Measurements from ENCODE around the gene UBE2L6.
"Not testable (repeated sequence)": the region's sequence is repeated elsewhere in the genome, so short reads cannot be mapped to it uniquely, and the experiment has no call there.

The UBE2L6 gene

DNA sequence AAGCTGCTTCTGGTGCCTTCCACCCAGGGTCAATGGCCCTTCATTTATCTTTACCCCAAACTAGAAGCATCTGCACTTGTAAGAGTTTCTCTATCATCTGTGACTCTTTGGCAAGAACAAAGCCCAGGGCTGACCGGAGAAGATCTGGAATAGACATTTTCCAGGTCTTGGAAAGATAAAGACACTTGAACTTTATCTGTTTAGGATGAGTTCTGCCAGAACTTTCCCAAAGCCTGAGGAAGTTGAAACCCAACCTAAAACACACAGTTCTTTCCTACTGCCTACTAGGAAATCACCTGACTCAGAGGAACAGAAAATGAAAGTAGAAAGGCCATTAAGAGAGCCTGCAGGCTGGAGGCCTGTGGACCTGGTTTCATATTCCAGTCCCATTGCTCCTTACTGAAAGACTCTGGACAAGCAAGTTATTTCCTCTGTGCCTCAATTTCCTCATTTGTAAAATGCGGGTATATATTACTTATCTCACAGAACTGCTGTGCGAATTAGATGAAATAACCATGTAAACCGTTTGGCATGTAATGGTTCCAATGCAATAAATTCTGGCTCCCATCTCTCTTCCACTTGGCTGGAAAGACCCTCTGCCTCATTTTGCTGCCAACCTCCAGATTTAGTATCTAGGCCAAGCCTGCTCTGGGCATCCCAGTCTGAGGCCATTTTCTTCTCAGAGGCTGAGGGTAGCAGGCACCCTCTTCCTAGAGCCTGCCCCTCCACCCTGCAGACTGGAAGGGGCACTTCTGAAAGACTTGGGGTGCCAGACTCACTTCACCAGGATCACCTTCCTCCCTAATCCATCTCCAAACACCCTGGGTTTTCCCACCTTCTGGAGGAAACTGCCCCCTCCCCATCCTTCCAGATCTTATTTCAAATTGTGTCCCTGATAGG is 1.2 kb downstream of the UBE2L6 start:
- DNase-seq = no peak

DNA sequence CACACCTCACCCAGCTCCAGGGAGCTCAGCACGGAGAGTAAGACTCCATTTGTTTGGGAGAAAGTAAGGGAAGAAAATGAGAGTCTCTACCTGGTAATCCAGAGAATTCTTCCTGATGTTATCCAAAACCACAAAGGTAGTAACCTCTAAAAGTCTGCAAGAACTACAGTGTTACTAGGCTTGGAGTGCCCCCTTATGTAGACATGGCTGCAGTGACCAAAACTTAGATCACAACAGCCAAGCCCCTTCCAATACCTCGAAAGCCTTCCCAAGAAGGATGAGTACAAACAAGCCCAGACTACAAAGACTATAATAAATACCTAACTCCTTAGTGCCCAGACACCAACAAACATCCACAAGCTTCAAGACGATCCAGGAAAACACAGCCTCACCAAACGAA is 4.9 kb downstream of the UBE2L6 start:
- DNase-seq = no peak

DNA sequence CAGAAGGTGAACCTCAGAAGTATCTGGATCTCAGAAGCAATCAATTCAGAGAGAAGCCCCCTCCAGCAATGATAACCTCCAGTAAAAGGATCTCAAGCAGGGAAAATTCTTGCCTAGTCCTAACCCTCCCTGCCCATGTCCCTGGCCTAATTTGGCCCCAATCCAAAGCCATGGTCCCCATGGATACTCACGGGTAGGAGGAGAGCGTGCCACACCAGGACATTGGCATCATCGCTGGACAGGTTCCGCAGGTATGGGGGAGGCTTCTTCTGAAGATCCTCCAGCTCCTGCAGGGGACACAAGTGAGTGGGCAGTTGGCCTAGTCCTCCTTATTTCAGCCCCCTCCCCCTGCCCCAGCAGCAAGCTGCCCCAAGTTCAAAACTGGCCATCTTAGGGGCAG is 7.3 kb downstream of the UBE2L6 start:
- DNase-seq = no peak

DNA sequence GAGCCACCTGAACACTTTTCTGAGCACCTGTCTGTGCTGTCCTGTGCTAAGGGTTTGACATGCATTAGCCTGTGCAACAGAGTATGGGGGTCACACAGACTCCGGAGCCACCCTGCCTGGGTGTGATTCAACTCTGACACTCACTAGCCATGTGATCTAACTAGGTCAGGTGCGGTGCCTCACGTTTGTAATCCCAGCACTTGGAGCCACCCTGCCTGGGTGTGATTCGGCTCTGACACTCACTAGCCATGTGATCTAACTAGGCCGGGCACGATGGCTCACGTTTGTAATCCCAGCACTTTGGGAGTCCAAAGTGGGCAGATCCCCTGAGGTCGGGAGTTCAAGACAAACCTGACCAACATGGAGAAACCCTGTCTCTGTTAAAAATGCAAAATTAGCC is 11.4 kb downstream of the UBE2L6 start:
- no peak for DNase-seq

DNA sequence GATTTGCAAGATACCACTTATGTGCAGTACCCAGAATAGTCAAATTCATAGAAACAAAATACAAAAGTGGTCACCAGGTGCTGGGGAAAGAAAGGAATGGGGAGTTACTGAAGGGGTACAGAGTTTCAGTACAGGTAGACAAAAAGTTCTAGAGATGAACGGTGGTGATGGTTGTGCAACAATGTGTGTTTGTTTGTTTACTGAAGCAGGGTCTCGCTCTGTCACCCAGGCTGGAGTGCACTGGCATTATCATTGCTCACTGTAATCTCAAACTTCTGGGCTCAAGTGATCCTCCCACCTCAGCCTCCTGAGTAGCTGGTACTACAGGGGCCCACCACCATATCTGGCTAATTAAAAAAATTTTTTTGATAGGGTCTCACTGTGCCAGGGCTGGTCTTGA is 12.1 kb downstream of the UBE2L6 start:
- DNase-seq = no peak

DNA sequence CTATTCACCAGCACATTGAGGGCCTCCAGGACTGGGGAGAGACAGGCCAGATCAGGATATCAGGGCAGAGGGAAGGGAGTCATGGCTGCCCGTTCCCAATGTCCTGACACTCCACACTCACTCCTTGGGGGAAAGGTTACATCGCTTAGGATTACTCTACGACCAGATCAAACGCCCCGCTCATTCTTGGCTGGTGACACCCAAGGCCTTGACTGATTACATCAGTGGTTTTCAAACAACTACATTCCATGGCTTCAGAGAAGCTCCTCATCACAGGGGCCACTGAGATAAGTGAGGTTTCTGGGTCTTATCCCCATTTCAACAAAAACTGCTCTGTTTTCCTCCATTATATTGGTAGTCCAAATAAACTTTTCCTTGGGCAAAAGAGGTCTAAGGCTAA is 15.0 kb downstream of the UBE2L6 start:
- DNase-seq = no peak

DNA sequence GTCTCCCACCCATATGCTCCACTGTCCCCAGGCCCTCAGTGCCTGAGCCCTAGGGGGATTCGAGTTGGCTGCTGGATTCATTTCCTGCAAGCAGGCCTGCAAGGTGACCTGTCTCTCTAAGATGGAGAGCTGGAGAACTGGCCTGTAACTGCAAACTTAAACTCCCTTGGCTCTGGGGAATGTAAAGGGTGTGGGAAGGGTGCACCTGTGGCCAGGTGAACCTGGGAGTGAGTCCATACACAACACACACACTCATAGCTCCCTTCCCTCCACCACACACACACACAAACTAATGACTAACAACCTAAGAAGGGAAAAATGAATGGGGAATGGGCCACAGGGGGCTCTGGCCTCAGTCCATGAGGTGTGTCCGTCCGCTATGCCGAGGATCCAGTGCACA is 15.5 kb downstream of the UBE2L6 start:
- DNase-seq = no peak

DNA sequence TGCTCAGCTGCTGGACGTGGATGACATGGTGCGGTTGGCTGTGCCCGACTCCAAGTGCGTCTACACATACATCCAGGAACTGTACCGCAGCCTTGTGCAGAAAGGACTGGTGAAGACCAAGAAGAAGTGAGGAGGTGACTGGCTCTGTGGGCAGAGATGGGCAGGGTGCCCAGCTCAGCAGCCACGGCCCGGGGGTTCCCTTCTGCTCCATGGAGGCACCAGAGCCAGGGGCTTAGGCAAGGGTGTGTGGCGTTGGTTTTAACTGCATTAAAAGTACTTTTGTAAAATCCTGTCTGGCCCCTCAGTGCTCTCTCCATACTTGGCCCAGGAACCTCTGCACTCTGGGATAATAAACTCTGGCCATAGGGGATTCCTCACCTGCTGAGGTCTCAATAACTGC is 17.5 kb downstream of the UBE2L6 start:
- DNase-seq = no peak

DNA sequence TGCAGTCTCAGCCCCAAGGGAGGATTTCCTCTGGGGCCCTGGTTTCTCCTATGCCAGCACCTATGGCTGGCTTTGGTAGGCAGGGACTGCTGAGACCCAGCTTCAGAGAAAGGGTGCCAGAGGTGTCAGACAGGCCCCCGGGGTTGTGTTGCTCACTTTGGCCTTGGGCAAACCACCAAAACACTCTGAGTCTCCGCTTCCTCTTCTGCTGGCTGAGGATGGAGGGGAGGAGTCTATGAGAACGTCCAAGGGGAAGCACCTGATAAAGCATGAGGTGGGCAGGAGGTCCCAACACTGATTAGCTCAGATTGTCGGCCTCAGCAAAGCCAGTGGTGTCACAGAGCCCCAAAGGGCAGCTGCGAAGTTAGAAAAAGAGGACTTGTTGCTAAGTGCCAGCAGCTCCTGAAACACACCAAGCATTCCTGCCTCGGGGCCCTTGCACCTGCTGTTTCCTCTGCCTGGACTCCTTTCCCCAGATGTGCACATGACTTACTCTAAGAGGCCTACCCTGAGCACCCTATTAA is 19.6 kb downstream of the UBE2L6 start:
- no peak for DNase-seq

DNA sequence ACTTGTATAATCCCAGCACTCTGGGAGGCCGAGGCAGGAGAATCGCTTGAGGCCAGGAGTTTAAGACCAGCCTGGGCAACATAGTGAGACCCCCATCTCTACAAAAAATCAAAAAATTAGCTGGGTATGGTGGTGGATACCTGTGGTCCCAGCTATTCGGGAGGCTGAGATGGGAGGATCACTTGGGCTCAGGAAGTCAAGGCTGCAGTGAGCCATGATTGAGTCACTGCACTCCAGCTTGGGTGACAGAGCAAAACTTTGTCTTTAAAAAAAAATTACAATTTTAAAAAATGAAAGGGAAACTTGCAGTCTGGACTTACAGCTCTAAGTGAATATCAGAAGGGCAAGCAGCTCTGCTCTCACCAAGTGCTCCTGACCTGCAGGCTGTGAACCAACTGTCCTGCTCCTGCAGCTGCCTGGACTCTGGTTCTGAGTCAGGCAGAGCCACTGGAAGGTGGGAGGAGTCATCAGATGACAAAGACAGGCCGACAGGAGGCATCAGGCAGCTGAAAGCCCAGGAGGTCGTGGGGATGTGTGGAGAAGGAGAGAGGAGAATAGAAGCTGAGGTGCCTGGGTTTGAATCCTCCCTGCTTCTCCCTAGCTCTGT is 20.5 kb downstream of the UBE2L6 start:
- no peak for DNase-seq

DNA sequence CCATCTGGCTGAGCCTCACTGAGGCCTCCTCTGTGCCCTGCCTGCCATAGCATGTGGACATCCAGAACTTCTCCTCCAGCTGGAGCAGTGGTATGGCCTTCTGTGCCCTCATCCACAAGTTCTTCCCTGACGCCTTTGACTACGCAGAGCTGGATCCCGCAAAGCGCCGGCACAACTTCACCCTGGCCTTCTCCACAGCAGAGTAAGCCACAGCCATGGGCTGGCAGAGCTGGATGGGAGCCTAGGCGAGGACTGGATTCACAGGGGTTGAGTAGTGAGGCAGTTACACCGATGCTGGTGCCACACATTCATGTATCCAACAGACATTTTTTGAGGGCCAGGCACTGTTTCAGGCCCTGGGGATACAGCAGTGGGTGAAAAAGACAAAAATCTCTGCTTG is 21.0 kb downstream of the UBE2L6 start:
- no peak for DNase-seq

DNA sequence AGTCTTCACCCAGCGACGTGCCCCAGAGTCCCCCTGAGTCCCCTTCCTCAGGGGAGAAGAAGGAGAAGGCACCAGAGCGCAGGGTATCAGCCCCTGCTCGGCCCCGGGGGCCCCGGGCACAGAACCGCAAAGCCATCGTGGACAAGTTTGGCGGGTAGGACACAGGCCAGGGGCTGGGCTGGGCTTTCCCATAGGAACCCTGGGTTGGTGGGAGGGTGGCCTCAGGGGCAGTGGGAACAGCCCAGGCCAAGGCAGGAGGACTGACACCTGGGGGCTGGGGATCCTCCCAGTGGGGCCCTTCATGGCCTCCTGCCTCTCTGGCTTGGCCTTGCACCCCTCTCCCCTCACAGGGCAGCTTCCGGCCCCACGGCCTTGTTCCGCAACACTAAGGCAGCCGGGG is 21.6 kb downstream of the UBE2L6 start:
- no peak for DNase-seq

DNA sequence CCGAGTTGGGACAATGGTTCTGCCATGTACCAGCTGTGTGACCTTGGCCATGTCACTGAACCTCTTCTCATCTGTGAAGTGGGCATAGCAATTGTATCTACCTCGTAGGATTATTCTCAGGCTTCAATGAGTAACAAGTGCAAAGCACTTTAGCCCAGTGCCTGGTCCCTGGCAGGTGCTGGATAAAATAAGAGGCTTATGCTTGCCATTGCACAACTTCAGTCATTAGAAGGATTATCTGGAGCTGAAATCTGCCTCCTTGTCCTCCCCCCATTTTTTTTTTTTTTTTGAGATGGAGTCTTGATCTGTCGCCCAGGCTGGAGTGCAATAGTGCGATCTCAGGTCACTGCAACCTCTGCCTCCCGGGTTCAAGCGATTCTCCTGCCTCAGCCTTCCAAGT is 22.9 kb downstream of the UBE2L6 start:
- DNase-seq = no peak

DNA sequence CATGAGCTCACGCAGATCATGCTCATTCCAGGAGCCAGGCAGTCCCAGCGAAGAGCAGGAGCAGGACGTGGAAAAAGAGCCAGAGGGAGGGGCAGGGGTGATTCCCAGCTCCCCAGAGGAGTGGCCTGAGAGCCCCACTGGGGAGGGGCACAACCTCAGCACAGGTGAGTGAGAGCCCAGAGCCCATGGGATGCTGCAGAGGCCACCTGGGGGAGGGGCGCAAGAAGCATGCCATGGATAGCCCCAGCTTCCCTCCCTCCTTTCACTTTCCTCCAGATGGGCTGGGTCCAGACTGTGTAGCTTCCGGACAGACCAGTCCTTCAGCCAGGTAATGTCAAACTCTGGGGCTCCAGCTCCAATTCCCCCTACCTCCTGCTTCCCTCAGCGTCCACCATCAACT is 23.9 kb downstream of the UBE2L6 start:
- no peak for DNase-seq

DNA sequence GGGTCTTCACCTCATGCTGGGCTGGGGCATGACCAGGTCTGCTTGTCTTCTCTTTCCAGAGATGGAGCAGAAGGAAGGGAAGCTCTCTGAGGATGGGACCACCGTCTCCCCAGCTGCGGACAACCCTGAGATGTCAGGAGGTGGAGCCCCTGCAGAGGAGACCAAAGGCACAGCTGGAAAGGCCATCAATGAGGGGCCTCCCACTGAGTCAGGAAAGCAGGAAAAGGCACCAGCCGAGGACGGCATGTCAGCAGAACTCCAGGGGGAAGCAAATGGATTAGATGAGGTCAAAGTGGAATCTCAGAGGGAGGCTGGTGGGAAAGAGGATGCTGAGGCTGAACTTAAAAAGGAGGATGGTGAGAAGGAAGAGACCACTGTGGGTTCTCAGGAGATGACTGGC is 24.9 kb downstream of the UBE2L6 start:
- DNase-seq = no peak

DNA sequence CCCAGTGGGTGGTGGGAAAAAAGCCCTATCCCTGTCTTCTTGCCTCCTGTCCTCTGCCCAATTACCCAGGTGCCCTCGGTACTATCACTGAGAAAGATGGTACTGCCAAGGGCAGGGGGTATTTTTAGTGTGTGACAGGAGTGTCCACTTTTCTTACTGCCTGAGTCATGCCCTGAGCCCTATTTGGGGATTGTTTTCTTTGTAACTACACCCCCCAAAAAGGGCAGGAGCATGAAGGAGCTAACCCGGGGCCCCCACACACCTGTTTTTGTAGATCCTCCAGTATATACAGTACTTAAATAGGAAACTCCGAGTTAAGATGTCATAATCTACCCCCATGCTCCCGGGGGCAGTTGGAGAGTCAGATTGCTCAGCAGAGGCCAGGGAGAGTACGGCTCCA is 26.3 kb downstream of the UBE2L6 start:
- DNase-seq = no peak

DNA sequence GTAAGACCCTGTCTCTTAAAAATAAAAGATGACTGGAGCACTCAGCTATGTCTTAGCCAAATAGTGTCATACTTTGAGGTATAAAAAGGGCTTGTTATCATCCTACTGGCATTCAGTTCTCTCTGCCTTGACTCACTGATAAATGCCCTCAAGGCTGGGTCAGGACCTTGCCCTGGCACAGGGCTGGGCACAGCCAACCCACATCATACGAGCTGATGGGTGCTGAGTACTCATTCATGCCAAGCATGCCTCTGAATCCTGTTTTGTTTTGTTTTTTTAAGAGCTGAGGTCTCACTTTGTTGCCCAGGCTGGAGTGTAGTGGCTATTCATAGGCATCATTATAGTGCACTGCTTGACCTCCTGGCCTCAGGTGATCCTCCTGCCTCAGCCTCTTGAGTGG is 28.1 kb downstream of the UBE2L6 start:
- no peak for DNase-seq

DNA sequence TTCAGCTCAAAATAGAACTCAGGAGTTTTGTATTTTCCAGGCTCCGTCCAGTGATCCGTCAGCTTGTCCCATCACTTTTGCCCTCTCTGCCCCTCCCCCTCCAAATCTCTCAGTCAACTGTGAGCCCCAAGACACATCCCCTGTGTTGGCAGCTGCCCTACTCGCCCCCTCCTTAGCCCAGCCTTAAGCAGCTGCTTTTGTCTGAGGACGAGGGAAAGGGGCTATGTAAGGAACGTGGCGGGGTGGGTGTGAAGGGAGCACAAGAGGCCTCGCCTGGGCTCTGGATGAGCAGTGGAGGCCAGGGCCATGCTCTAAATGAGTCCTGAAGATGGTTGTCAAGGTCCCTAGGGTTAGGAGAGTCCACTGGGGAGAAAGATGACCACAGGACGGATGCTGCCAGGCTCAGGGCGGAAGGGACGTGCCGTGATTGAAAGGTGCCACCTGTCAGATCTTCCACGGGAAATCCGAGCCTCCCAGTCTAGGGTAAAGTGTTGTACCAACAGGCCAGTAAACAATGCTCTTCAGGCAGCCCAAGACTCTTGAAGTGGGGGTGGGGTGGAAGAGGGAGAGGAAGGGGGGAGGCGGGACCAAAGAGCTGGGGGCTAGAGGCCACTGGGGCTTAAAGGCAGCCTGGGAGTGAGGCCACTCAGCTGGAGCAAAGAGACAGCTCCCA is 30.4 kb downstream of the UBE2L6 start, which contains the start of gene SMTNL1:
SMTNL1 (plus strand) TSS at position 649 of the 673 bp plus-strand sequence. CDS start 5,048 bp downstream, outside the sequence.
- DNase-seq = no peak

DNA sequence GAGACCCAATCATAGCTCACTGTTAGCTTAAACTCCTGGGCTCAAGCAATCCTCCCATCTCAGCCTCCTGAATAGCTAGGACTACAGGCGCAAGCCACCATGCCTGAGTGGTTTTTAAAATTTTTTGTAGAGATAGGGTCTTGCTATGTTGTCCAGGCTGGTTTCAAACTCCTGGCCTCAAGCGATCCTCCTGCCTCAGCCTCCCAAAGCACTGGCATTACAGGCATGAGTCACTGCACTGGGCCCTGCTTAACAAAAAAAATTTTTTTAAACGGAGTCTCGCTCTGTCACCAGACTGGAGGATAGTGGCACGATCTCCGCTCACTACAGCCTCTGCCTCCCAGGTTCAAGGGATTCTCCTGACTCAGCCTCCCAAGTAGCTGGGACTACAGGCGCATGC is 33.0 kb downstream of the UBE2L6 start:
- DNase-seq = not testable (repeated sequence)

DNA sequence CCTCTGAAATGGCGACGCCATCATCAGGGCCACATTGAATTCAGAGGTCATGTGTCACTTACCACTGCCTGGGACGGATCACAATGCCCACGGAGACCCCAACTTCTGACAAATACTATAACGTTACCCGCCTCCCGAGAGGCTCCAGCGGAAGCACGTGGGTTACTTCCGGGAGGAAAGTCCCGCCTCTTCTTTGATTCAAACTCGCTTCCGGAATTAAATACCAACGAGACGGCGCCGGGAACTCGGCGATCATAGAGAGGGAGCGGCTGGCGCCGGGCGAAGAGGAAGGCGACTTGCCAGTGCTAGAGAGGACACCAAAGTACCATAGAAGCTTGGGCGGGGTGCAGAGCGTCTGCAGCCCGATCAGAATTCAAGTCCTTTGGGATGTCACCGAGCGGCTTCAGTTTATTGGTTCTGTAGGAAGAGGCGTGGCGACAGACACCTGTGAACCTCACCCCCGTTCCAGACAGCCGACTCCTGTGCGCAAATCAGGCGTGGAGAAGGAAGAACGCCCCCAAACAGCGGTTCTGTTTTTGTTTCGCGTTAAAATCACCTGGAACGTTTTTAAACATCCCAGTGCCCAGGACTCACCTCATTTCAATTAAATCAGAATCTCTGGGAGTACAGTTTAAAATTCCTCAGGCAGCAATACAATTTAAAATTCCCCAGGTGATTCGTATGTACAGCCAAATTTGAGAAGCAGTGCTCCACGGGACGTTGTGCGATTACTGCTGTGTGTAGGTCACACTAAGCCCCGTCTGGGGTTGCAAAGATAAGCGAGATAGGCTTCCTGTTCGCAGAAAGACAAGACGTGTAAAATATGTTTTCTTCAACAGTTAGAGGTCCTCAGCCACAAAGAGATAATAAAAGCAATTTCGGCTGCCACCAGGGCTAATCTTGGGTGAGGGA is 36.6 kb downstream of the UBE2L6 start, which contains the start of gene TIMM10:
TIMM10 (minus strand) TSS at position 159 of the 912 bp plus-strand sequence. CDS start 565 bp downstream, outside the sequence.
- peak; percentile 100 for DNase-seq

DNA sequence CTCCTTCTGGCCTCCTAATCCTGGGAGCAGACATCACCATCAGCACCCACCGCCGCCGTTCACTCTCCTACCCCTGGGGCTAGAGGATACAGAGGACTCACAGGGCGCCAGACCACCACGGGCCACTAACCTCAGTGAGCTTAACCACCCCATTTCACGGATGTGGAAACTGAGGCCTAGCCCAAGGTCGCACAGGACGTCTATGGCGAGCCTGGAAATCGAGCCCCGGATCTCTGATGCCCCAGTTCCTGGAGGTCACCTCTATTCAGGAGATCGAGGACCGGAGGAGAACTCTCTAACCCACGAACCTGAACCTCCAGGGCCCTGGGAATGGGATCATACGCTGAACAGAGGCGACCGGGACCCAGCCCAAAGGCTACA is 37.3 kb downstream of the UBE2L6 start:
- DNase-seq = no peak

DNA sequence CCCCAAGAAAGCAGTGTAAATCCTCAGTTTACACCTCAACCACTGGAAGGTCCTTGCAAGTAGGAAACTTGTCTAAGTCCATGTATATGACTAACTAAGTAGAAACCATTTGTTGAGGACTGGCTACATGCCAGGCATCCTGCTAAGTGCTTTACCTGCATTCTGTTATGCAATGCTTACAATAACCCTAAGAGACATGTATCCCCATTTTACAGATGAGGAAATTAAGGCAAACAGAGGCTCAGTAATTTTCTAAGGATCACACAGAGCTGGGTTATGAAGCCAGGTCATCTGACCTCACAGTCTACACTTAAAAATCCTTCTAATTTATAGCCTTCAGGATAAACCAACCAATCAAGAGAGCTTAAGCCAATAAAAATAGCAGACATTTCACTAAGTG is 38.5 kb downstream of the UBE2L6 start:
- no peak for DNase-seq
